H1 (cell line): ENCODE data around the gene ENOSF1. TPM values are rescaled to one million over a fixed set of nuclear protein-coding genes. Genes with fewer than 3 reads are reported as not detected.
A peak's percentile ranks its signal among the peaks of the same experiment; 100 is the strongest.

Source experiments
- CTCF ChIA-PET: fragments of 300-600 bp; sonication (Branson Sonifier 250); formaldehyde crosslinking; loops from one replicate; lab custom pipeline; 2021; ENCODE audit not compliant: partially characterized antibody; lab: Charles Lee
- POLR2A ChIA-PET: fragments of 300-600 bp; sonication (Branson Sonifier 250); formaldehyde crosslinking; loops from one replicate; lab custom pipeline; 2021; ENCODE audit warnings: inconsistent platforms; ENCODE audit not compliant: partially characterized antibody; lab: Charles Lee
- DNase-seq, 2 experiments: peaks; one replicate each; pipeline versions ENCODE4 v3.0.0 to v3.0.0-alpha.2; 2010 to 2022; ENCODE audit warnings: low spot score in 2 of 2, low read depth in 1 of 2, mixed read lengths in 1 of 2
- FAIRE-seq: peaks from 2 replicates; lab custom pipeline; 2011; peaks lifted over from hg19 to GRCh38; lab: Jason Lieb, UNC
- H2AFZ ChIP-seq: 2 replicates; pipeline ENCODE4 v1.8.1; 2012; ENCODE audit warnings: low read length, inconsistent platforms
- H2AK5ac ChIP-seq: 2 replicates; pipeline ENCODE4 v1.6.1; 2013; ENCODE audit warnings: low read depth, low read length
- H2BK120ac ChIP-seq: replicated peaks from 2 replicates; pipeline ENCODE3; 2013; ENCODE audit warnings: low read depth, low read length, inconsistent platforms
- H2BK12ac ChIP-seq: 2 replicates; pipeline ENCODE4 v1.6.1; 2013; ENCODE audit warnings: low read depth, low read length
- H2BK15ac ChIP-seq: 2 replicates; pipeline ENCODE4 v1.6.1; 2013; ENCODE audit warnings: low read length
- H2BK20ac ChIP-seq: 2 replicates; pipeline ENCODE4 v1.6.1; 2013; ENCODE audit warnings: low read length
- H2BK5ac ChIP-seq: 2 replicates; pipeline ENCODE4 v1.6.1; 2013; ENCODE audit warnings: low read depth, low read length
- H3K14ac ChIP-seq: 2 replicates; pipeline ENCODE4 v1.6.1; 2013; ENCODE audit warnings: inconsistent platforms; ENCODE audit not compliant: insufficient read length
- H3K18ac ChIP-seq: 2 replicates; pipeline ENCODE4 v1.6.1; 2013; ENCODE audit warnings: low read length; ENCODE audit errors: extremely low read depth
- H3K23ac ChIP-seq: 2 replicates; pipeline ENCODE4 v1.6.1; 2013; ENCODE audit warnings: inconsistent platforms; ENCODE audit not compliant: insufficient read length
- H3K23me2 ChIP-seq: 2 replicates; pipeline ENCODE4 v1.6.1; 2013; ENCODE audit warnings: low read depth, low read length
- H3K27ac ChIP-seq: 2 replicates; pipeline ENCODE4 v1.6.1; 2011; ENCODE audit warnings: low read depth, low read length, inconsistent platforms
- H3K27me3 ChIP-seq, 4 experiments: replicated peaks in 1 of 4; 1 replicate in 1 of 4; 2 replicates in 3 of 4; pipeline versions ENCODE4 v1.6.1 to v1.8.1; 2011 to 2013; ENCODE audit warnings: low read length in 3 of 4, mild to moderate bottlenecking in 3 of 4, inconsistent platforms in 2 of 4, mixed read lengths in 2 of 4, moderate library complexity in 1 of 4; ENCODE audit not compliant: control insufficient read depth in 3 of 4, insufficient read depth in 3 of 4; ENCODE audit errors: extremely low read depth in 1 of 4
- H3K36me3 ChIP-seq, 4 experiments: 2 replicates each; pipeline versions ENCODE4 v1.6.1 to v1.8.1; 2011 to 2013; ENCODE audit warnings: mild to moderate bottlenecking in 4 of 4, low read length in 3 of 4, moderate library complexity in 2 of 4, control low read depth in 1 of 4, inconsistent platforms in 1 of 4; ENCODE audit not compliant: insufficient read depth in 4 of 4, control insufficient read depth in 2 of 4
- H3K4ac ChIP-seq: replicated peaks from 2 replicates; pipeline ENCODE3; 2013; ENCODE audit warnings: low read length, low read depth, mixed read lengths, inconsistent platforms; ENCODE audit not compliant: insufficient read length
- H3K4me1 ChIP-seq, 4 experiments: replicated peaks in 1 of 4; 1 replicate in 1 of 4; 2 replicates in 3 of 4; pipeline versions ENCODE4 v1.6.1 to v1.8.1; 2011 to 2013; ENCODE audit warnings: low read length in 3 of 4, inconsistent platforms in 2 of 4, mixed read lengths in 1 of 4; ENCODE audit not compliant: insufficient read depth in 4 of 4, control insufficient read depth in 3 of 4
- H3K4me2 ChIP-seq, 2 experiments: 2 replicates each; pipeline versions ENCODE4 v1.6.1 to v1.8.1; 2011 to 2013; ENCODE audit warnings: low read depth in 2 of 2, low read length in 2 of 2, control low read depth in 1 of 2, inconsistent platforms in 1 of 2, mild to moderate bottlenecking in 1 of 2; ENCODE audit not compliant: insufficient read depth in 1 of 2
- H3K4me3 ChIP-seq, 4 experiments: fragments of 200-600, 300-600 bp in 1 of 4; sonication (generic), shearing (Covaris generic), sonication (Bioruptor Twin) in 1 of 4; 2 replicates each; pipeline versions ENCODE4 v1.5.1 to v1.8.1; 2011 to 2016; ENCODE audit warnings: low read length in 4 of 4, low read depth in 3 of 4, control low read depth in 2 of 4, inconsistent platforms in 2 of 4, mild to moderate bottlenecking in 2 of 4, mixed read lengths in 1 of 4, moderate library complexity in 1 of 4; ENCODE audit not compliant: insufficient read depth in 2 of 4; ENCODE audit errors: extremely low read depth in 1 of 4
- H3K56ac ChIP-seq: replicated peaks from 2 replicates; pipeline ENCODE3; 2013; ENCODE audit warnings: low read depth, mild to moderate bottlenecking, mixed read lengths, low read length, inconsistent platforms; ENCODE audit not compliant: insufficient read length
- H3K79me1 ChIP-seq: 2 replicates; pipeline ENCODE4 v1.6.1; 2013; ENCODE audit warnings: low read depth, low read length, control low read depth
- H3K79me2 ChIP-seq, 2 experiments: 2 replicates each; pipeline versions ENCODE4 v1.6.1 to v1.8.1; 2012 to 2013; ENCODE audit warnings: low read length in 2 of 2, mild to moderate bottlenecking in 2 of 2, inconsistent platforms in 1 of 2; ENCODE audit not compliant: insufficient read depth in 2 of 2, control insufficient read depth in 1 of 2
- H3K9ac ChIP-seq, 4 experiments: replicated peaks in 1 of 4; 1 replicate in 1 of 4; 2 replicates in 3 of 4; pipeline versions ENCODE4 v1.6.1 to v1.8.1; 2011 to 2013; ENCODE audit warnings: low read depth in 3 of 4, low read length in 3 of 4, control low read depth in 2 of 4, mild to moderate bottlenecking in 2 of 4, moderate library complexity in 2 of 4, inconsistent platforms in 1 of 4; ENCODE audit errors: extremely low read depth in 1 of 4
- H3K9me3 ChIP-seq, 2 experiments: 2 replicates each; pipeline versions ENCODE4 v1.6.1 to v1.8.1; 2012 to 2013; ENCODE audit warnings: mild to moderate bottlenecking in 2 of 2, moderate library complexity in 2 of 2, control low read depth in 1 of 2, inconsistent platforms in 1 of 2, low read depth in 1 of 2, low read length in 1 of 2, mixed read lengths in 1 of 2; ENCODE audit not compliant: insufficient read depth in 2 of 2
- H4K20me1 ChIP-seq, 2 experiments: replicated peaks in 1 of 2; 2 replicates each; pipeline versions ENCODE3 to v1.8.1; 2011 to 2013; ENCODE audit warnings: inconsistent platforms in 2 of 2, low read length in 2 of 2, mild to moderate bottlenecking in 1 of 2; ENCODE audit not compliant: insufficient read depth in 2 of 2, control insufficient read depth in 1 of 2
- H4K5ac ChIP-seq: 2 replicates; pipeline ENCODE4 v1.6.1; 2013; ENCODE audit warnings: low read length, low read depth, mixed read lengths, inconsistent platforms; ENCODE audit not compliant: insufficient read length
- H4K8ac ChIP-seq: 2 replicates; pipeline ENCODE4 v1.8.0; 2013; ENCODE audit warnings: mild to moderate bottlenecking, moderate library complexity, low read length, inconsistent platforms; ENCODE audit not compliant: insufficient read depth; ENCODE audit errors: extremely low read depth
- H4K91ac ChIP-seq: replicated peaks from 2 replicates; pipeline ENCODE3; 2013; ENCODE audit warnings: low read length, mixed read lengths, inconsistent platforms; ENCODE audit not compliant: insufficient read length
- CHD2 ChIP-seq: IDR thresholded peaks from 2 replicates; pipeline ENCODE4 v1.6.1; 2012; ENCODE audit warnings: low read length, improper control_type of control experiment
- KDM1A ChIP-seq: fragments of 200-600, 300-600 bp; sonication (generic); IDR thresholded peaks from 2 replicates; pipeline ENCODE4 v1.7.1; 2016; ENCODE audit warnings: mild to moderate bottlenecking, low read length, borderline replicate concordance
- RBBP5 ChIP-seq: IDR thresholded peaks from 2 replicates; pipeline ENCODE4 v1.7.1; 2012; ENCODE audit warnings: low read depth, mild to moderate bottlenecking, inconsistent platforms, low read length, moderate library complexity, borderline replicate concordance
- RNF2 ChIP-seq: fragments of 200-900, 300-1000 bp; sonication (generic); IDR thresholded peaks from 2 replicates; pipeline ENCODE4 v1.7.1; 2016; ENCODE audit warnings: borderline replicate concordance, low read depth, mild to moderate bottlenecking, antibody characterized with exemption, low read length; ENCODE audit not compliant: poor library complexity, severe bottlenecking; ENCODE audit errors: missing control alignments
- TCF12 ChIP-seq: IDR thresholded peaks from 2 replicates; pipeline ENCODE4 v1.6.1; 2011; ENCODE audit warnings: low read depth, mild to moderate bottlenecking, low read length
- WGBS, 2 experiments: shearing (Covaris generic) in 1 of 2; methylation state at CpG; one replicate each; pipeline versions ENCODE4 v1.1.6 to v1.1.7; 2013 to 2015; ENCODE audit warnings: low lambda C conversion rate in 2 of 2, mixed read lengths in 2 of 2, inconsistent platforms in 1 of 2, low coverage in 1 of 2, missing lambda C conversion rate in 1 of 2; ENCODE audit not compliant: insufficient replicate concordance in 2 of 2, insufficient coverage in 1 of 2, insufficient read length in 1 of 2; ENCODE audit errors: extremely low coverage in 1 of 2, missing lambda C conversion rate in 1 of 2; 5-methylcytosine and 5-hydroxymethylcytosine counted together
- polyA plus RNA-seq, 7 experiments: library from polyadenylated mRNA; depleted of rRNA in 3 of 7; stranded (reverse) in 5 of 7; unstranded in 2 of 7; fragments of >200 nt in 5 of 7; fragments of 200-250 nt in 2 of 7; gene quantifications; 1 replicate in 5 of 7; 2 replicates in 1 of 7; 4 replicates in 1 of 7; pipeline versions ENCODE4 v1.2.1 to v1.2.3, GENCODE V29; 2011 to 2013; ENCODE audit warnings: missing spikeins in 2 of 7, mixed read lengths in 2 of 7
- total RNA-seq: library from RNA; stranded (reverse); fragmentation: NEBNext Ultra II Directional; extraction: Animal tissue kit (Norgen Biotek cat#: 25700); gene quantifications from 2 replicates; pipeline ENCODE4 v1.2.1, GENCODE V29; 2021
- TF ChIP-seq, protein P1 (sequence below): IDR thresholded peaks from 2 replicates; pipeline ENCODE4 v1.6.1; 2011; ENCODE audit warnings: low read depth, mild to moderate bottlenecking, low read length; ENCODE audit not compliant: insufficient read depth
- TF ChIP-seq, protein P2 (sequence below): IDR thresholded peaks from 2 replicates; pipeline ENCODE4 v1.6.1; 2012; ENCODE audit warnings: inconsistent platforms

ENOSF1 gene
- total and polyA plus RNA-seq, 2 of the 8 experiments (the other 6 are each of a cell fraction or from before 2014, with no cell fraction given), result 15.4 to 26.4 TPM

DNA sequence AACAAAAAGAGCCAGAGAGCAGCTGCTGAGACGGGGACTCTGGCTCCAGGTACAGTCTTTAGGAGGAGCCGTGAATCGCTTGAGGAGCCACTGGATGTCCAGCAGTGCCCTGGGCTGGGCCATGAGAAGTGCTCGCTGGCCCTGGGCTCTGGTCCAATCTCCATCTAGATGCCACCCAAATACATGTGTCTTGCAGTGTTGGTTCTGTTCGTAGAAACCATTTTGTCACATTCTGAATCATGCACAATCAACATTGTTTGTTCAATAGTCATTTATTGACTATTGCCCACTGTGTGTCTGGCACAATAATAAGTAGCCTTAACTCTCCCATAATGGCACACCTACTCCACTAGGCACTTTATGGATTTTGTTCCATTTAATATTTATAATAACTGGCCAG lies 28.9 kb downstream of the ENOSF1 start:
- H3K9ac ChIP-seq, result no peak overlapping the region
- H2BK120ac ChIP-seq, result no peak overlapping the region
- no peaks in the 10 kb centered on the region for H3K9me3 ChIP-seq
- no peak overlapping the region for H4K5ac ChIP-seq
- TF ChIP-seq CHD2 (no peak), KDM1A (no peak), TCF12 (no peak), RBBP5 (no peak), RNF2 (no peak)
- TF ChIP-seq, protein P1, sequence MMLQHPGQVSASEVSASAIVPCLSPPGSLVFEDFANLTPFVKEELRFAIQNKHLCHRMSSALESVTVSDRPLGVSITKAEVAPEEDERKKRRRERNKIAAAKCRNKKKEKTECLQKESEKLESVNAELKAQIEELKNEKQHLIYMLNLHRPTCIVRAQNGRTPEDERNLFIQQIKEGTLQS, result no peak
- TF ChIP-seq, protein P2, sequence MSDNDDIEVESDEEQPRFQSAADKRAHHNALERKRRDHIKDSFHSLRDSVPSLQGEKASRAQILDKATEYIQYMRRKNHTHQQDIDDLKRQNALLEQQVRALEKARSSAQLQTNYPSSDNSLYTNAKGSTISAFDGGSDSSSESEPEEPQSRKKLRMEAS, result no peak
- TF ChIP-seq, all 59 proteins: peak for 0
- H3K4ac ChIP-seq, result no peak overlapping the region
- H2AK5ac ChIP-seq, result no peak overlapping the region
- H2BK12ac ChIP-seq, result no peak overlapping the region
- no peak overlapping the region for H4K91ac ChIP-seq
- no peak overlapping the region for H3K27ac ChIP-seq
- peaks cover 7 to 19% (median 11%) of the 10 kb centered on the region in 4 experiments for H3K4me1 ChIP-seq
- no peak overlapping the region for H3K4me3 ChIP-seq
- H3K56ac ChIP-seq, result no peak overlapping the region
- peaks cover 0 to 4% (median 0%) of the 10 kb centered on the region in 4 experiments; a peak in 3 of 7 replicates for H3K27me3 ChIP-seq
- no peak overlapping the region for H3K18ac ChIP-seq
- no peaks in the 10 kb centered on the region for H3K79me2 ChIP-seq
- POLR2A ChIA-PET, result interaction anchor here (0.6 to 1.5 kb wide), 4 partner anchors 8 to 37 kb away, joined by 3 to 4 read pairs (median 4); no protein-coding TSS in a partner anchor
- H2BK5ac ChIP-seq, result no peak overlapping the region
- CTCF ChIA-PET, result interaction anchor here (0.9 to 2.6 kb wide), 5 partner anchors 11 to 148 kb away, joined by 3 to 6 read pairs (median 4); no protein-coding TSS in a partner anchor
- H2AFZ ChIP-seq, result no peak overlapping the region
- DNase-seq (no peak), FAIRE-seq (no peak)
- H4K20me1 ChIP-seq, result peaks cover 6 to 10% of the 10 kb centered on the region in 2 experiments
- peak overlapping the region; percentile 36 for H4K8ac ChIP-seq
- peaks cover 6 to 19% (median 14%) of the 10 kb centered on the region in 4 experiments; a peak in 7 of 8 replicates for H3K36me3 ChIP-seq
- no peaks in the 10 kb centered on the region for H3K79me1 ChIP-seq
- WGBS, 2 experiments, result 81% methylated on average over 5 of the region's 5 CpGs; no CpG with 5 or more reads in 1 of the 2 experiments
- no peak overlapping the region for H3K14ac ChIP-seq
- no peak overlapping the region for H3K23ac ChIP-seq
- peaks cover 2% of the 10 kb centered on the region; the same call in 1 of the 2 replicates for H3K23me2 ChIP-seq
- H2BK20ac ChIP-seq, result no peak overlapping the region
- H2BK15ac ChIP-seq, result no peak overlapping the region
- H3K4me2 ChIP-seq, result no peak overlapping the region
